Lower lobe of right lung (tissue), 2 donors: ENCODE results near the gene CRLF3. TPM values are rescaled to one million over a fixed set of nuclear protein-coding genes. Genes with fewer than 3 reads are reported as not detected.

ENCODE experiments used
- ATAC-seq, 2 donors: fragments of 200-7000 bp; cut with Tn5 transposase; one replicate each; pipeline ENCODE4 v1.9.1; 2020 to 2022; ENCODE audit warnings: mild to moderate bottlenecking in 2 of 2, moderate library complexity in 2 of 2
- DNase-seq: peaks from one replicate; pipeline ENCODE4 v3.0.0-alpha.2; 2020
- H3K27ac ChIP-seq: fragments of 200-600 bp; one replicate; pipeline ENCODE4 v1.8.0; 2022
- H3K27me3 ChIP-seq: fragments of 200-600 bp; one replicate; pipeline ENCODE4 v1.8.0; 2022; ENCODE audit warnings: low read depth
- H3K36me3 ChIP-seq: fragments of 200-600 bp; one replicate; pipeline ENCODE4 v1.8.0; 2022; ENCODE audit warnings: mild to moderate bottlenecking
- H3K4me1 ChIP-seq: fragments of 200-600 bp; one replicate; pipeline ENCODE4 v1.8.0; 2022
- H3K4me3 ChIP-seq: fragments of 200-600 bp; one replicate; pipeline ENCODE4 v1.8.0; 2022; ENCODE audit warnings: mild to moderate bottlenecking
- H3K9me3 ChIP-seq: fragments of 200-600 bp; one replicate; pipeline ENCODE4 v1.8.0; 2022
- CTCF ChIP-seq: fragments of 200-600 bp; IDR thresholded peaks from one replicate; pipeline ENCODE4 v1.8.0; 2022; ENCODE audit warnings: antibody characterized with exemption, mild to moderate bottlenecking
- intact Hi-C: fragments of 100-400 bp; cut with DNase I; formaldehyde crosslinking; loops from one replicate; pipeline ENCODE4 v1.11.0; 2022
- long read RNA-seq: library from polyadenylated mRNA; unstranded; transcript quantifications from one replicate; pipeline ENCODE4 v2.0.0, GENCODE V29; 2021
- total RNA-seq: library from RNA; stranded (reverse); fragmentation: NEBNext Ultra II Directional; extraction: Animal tissue kit (Norgen Biotek cat#: 25700); gene quantifications from one replicate; pipeline ENCODE4 v1.2.1, GENCODE V29; 2021
- donor health status: DM: no; HTN: yes; CAD: no; lungs with severe emphysema.

The CRLF3 gene, protein sequence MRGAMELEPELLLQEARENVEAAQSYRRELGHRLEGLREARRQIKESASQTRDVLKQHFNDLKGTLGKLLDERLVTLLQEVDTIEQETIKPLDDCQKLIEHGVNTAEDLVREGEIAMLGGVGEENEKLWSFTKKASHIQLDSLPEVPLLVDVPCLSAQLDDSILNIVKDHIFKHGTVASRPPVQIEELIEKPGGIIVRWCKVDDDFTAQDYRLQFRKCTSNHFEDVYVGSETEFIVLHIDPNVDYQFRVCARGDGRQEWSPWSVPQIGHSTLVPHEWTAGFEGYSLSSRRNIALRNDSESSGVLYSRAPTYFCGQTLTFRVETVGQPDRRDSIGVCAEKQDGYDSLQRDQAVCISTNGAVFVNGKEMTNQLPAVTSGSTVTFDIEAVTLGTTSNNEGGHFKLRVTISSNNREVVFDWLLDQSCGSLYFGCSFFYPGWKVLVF
- 26.6 TPM for total RNA-seq
- long read RNA-seq, transcript CRLF3-201 (8 exons, 2,957 nt), result major isoform, 47 of 115 reads
- long read RNA-seq, partial matches to known transcripts, result 2 of 115 reads
- long read RNA-seq, other reads (novel, unspliced or antisense), result 66 of 115 reads

DNA sequence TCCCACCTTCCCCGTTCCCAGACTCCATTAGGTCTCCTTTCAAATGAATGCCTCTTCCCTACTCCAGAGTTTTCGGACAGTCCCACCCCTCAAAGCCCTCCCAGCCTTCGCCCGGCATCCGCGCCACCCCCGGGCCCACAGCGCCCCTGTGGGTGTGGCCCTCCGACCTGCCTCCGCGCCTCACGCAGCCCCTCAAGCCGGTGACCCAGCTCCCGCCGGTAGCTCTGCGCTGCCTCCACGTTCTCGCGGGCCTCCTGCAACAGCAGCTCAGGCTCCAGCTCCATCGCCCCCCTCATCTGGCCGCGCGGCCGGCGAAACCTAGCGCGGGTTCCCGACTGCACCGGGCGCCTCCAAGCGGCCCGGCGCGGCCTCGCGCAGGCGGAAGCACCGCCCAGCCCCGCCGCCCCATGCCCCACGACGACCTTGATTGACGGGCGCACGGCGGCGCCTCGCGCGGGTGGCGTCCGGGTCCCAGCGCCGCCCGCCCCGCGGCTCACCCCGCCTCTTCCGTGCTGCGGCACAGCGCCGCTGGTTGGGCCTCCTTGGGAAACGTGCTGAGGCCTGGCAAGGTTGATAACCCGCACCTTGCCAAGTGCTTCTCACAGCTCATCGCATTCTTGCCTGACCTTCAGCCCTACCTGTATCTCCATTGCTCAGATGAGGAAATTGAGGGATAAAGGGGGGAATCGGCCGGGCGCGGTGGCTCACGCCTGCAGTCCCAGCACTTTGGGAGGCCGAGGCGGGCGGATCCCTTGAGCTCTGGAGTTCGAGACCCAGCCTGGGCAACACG, at the start of gene CRLF3:
CRLF3 (minus strand) TSS at position 337 of the 790 bp plus-strand sequence; CDS start at position 296, 41 bp downstream.
- Histone ChIP-seq H3K36me3 (no peaks in the 10 kb centered on the region), H3K9me3 (no peaks in the 10 kb centered on the region), H3K4me3 (peak within 1 kb of the TSS; percentile 86), H3K27ac (peak within 1 kb of the TSS; percentile 86), H3K4me1 (peaks cover 50% of the 10 kb centered on the region), H3K27me3 (no peaks in the 10 kb centered on the region)
- peak; percentile 68 for TF ChIP-seq CTCF
- peak; percentile 94 for DNase-seq
- intact Hi-C loops, result no loop called here
- peak; percentile 99 for ATAC-seq

GRCh38 chr17:30869005-30869404, 44.5 kb upstream of the CRLF3 start:
- Histone ChIP-seq H3K36me3 (no peaks in the 10 kb centered on the region), H3K27ac (no peak overlapping the region), H3K4me3 (no peak overlapping the region), H3K4me1 (no peaks in the 10 kb centered on the region), H3K9me3 (no peaks in the 10 kb centered on the region), H3K27me3 (no peaks in the 10 kb centered on the region)
- ATAC-seq (no peak), DNase-seq (no peak)
- intact Hi-C loops, result no loop called here
- no peak for TF ChIP-seq CTCF

DNA sequence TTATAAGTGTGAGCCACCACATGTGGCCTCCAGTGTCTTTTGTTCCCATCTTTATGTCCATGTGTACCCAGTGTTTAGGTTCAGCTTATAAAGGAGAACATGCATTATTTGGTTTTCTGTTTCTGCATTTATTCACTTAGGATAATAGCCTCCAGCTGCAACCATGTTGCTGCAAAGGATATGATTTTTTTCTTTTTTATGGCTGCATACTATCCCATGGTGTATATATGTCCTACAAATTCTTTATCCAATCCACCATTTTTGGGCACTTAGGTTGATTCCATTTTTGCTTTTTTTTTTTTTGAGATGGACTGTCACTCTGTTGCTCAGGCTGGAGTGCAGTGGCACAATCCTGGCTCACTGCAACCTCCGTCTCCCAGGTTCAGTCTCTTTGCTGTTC, 40.1 kb upstream of the CRLF3 start:
- Histone ChIP-seq H3K4me3 (no peak overlapping the region), H3K36me3 (peaks cover 4% of the 10 kb centered on the region), H3K27ac (no peak overlapping the region), H3K9me3 (no peaks in the 10 kb centered on the region), H3K27me3 (no peaks in the 10 kb centered on the region), H3K4me1 (no peaks in the 10 kb centered on the region)
- no peak for DNase-seq
- no peak for ATAC-seq
- no peak for TF ChIP-seq CTCF
- intact Hi-C loops, result no loop called here

- Histone ChIP-seq H3K27me3 (no peaks in the 10 kb centered on the region), H3K9me3 (no peaks in the 10 kb centered on the region), H3K27ac (no peak overlapping the region), H3K36me3 (peaks cover 4% of the 10 kb centered on the region), H3K4me1 (no peaks in the 10 kb centered on the region), H3K4me3 (no peak overlapping the region)
- DNase-seq, result no peak
- TF ChIP-seq CTCF, result no peak
- intact Hi-C loops, result no loop called here
- no peak for ATAC-seq
Observed at GRCh38 chr17:30858556-30859250, 34.2 kb upstream of the CRLF3 start.

DNA sequence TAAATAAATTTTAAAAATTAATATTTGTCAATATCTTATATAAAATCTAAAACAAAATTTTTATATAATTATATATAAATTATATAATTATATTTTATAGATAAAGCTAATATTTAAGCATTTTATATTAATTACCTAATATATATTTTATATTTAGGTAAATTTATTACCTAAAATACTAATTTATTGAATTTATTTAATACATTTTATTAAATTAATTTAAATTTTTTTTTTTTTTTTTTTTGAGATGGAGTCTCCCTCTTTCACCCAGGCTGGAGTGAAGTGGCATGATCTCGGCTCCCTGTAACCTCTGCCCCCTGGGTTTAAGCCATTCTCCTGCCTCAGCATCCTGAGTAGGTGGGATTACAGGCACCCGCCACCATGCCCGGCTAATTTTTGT, 29.7 kb upstream of the CRLF3 start:
- H3K9me3 ChIP-seq, result no peaks in the 10 kb centered on the region
- no peak for TF ChIP-seq CTCF
- H3K36me3 ChIP-seq, result no peaks in the 10 kb centered on the region
- DNase-seq (no peak), ATAC-seq (no peak)
- H3K4me3 ChIP-seq, result no peak overlapping the region
- no peaks in the 10 kb centered on the region for H3K4me1 ChIP-seq
- intact Hi-C loops, result no loop called here
- no peaks in the 10 kb centered on the region for H3K27me3 ChIP-seq
- H3K27ac ChIP-seq, result no peak overlapping the region
